GM11168 (cell line): ENCODE data around the gene TGFBR3.

Experiments
- in situ Hi-C: fragments of 300-500 bp; cut with MboI; formaldehyde crosslinking; loops from one replicate; pipeline ENCODE4 v1.12.0; 2022; ENCODE audit warnings: low sequenced_read_pairs; ENCODE audit not compliant: unreplicated experiment

Gene TGFBR3

GRCh38 chr1:91829293-91830153 lies 56.4 kb downstream of the TGFBR3 start:
- in situ Hi-C loops, result no loop called here

GRCh38 chr1:91828583-91829281 lies 57.2 kb downstream of the TGFBR3 start:
- in situ Hi-C loops, result no loop called here

- in situ Hi-C loops, result no loop called here
Observed at GRCh38 chr1:91827459-91828321, 58.3 kb downstream of the TGFBR3 start.

GRCh38 chr1:91827087-91827458 lies 58.9 kb downstream of the TGFBR3 start:
- in situ Hi-C loops, result no loop called here

GRCh38 chr1:91826649-91827048 lies 59.3 kb downstream of the TGFBR3 start:
- in situ Hi-C loops, result no loop called here

GRCh38 chr1:91826248-91826647 lies 59.7 kb downstream of the TGFBR3 start:
- in situ Hi-C loops, result no loop called here

GRCh38 chr1:91821126-91821868 lies 64.7 kb downstream of the TGFBR3 start:
- in situ Hi-C loops, result no loop called here

GRCh38 chr1:91819038-91819788 lies 66.7 kb downstream of the TGFBR3 start:
- in situ Hi-C loops, result no loop called here

GRCh38 chr1:91818713-91818975 lies 67.3 kb downstream of the TGFBR3 start:
- in situ Hi-C loops, result no loop called here

GRCh38 chr1:91817211-91817905 lies 68.6 kb downstream of the TGFBR3 start:
- in situ Hi-C loops, result no loop called here

GRCh38 chr1:91816031-91816430 lies 69.9 kb downstream of the TGFBR3 start:
- in situ Hi-C loops, result no loop called here

- in situ Hi-C loops, result no loop called here
Observed at GRCh38 chr1:91814448-91814847, 71.5 kb downstream of the TGFBR3 start.

- in situ Hi-C loops, result no loop called here
Observed at GRCh38 chr1:91813813-91814212, 72.1 kb downstream of the TGFBR3 start.

GRCh38 chr1:91811363-91812025 lies 74.5 kb downstream of the TGFBR3 start:
- in situ Hi-C loops, result no loop called here

GRCh38 chr1:91809317-91809716 lies 76.6 kb downstream of the TGFBR3 start:
- in situ Hi-C loops, result no loop called here

- in situ Hi-C loops, result no loop called here
Observed at GRCh38 chr1:91807921-91808620, 77.9 kb downstream of the TGFBR3 start.

GRCh38 chr1:91806769-91807700 lies 78.9 kb downstream of the TGFBR3 start:
- in situ Hi-C loops, result no loop called here
